NCI-H187 (cell line): ENCODE results near the gene MAPK1.
"Not testable (repeated sequence)": the region's sequence is repeated elsewhere in the genome, so short reads cannot be mapped to it uniquely, and the experiment has no call there.

Source experiments
- DNase-seq, 2 experiments: peaks; one replicate each; lab custom pipeline; 2025; lab: John Stamatoyannopoulos, UW

Gene MAPK1

DNA sequence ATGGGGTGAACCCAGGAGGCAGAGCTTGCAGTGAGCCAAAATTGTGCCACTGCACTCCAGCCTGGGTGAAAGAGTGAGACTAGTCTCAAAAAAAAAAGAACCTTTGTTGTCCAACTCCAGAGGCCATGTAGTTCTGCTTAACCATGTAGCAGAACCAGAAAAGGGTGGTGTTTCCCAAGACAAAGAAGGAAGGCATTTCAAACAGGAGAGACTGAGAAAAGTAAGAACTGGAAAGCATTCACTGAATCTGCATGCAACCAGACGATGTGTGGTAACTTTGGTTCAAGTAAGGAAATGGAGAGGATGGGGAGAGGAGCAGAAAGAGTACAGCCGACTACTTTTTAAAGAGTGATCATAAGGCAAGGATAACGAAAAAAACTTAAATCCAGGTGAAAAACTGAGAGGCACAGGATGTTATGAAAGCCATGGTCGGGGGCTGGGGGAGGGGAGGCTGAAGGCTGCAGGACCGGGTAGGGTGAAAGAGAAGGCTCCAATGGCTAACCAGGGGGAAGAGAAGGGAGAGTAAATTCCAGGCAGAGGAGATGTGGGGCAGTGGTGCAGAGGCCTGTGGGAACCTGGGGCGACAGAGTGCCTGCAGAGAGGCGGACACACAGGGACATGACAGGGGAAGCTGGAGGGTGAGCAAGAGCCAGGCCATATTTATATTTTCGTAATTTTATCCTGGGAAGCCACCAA, 48.8 kb downstream of the MAPK1 start:
- DNase-seq, result no peak

DNA sequence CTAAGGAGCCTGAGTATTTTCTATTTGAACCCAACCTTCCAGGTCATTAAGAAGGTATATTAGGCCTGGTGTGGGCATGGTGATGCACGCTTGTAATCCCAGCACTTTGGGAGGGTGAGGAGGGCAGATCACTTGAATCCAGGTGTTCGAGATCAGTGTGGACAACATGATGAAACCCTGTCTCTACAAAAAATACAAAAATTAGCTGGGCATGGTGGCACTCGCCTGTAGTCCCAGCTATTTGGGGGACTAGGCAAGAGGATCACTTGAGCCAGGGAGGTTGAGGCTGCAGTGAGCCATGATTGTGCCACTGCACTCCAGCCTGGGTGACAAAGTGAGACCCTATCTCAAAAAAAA, 50.0 kb downstream of the MAPK1 start:
- not testable (repeated sequence) for DNase-seq

DNA sequence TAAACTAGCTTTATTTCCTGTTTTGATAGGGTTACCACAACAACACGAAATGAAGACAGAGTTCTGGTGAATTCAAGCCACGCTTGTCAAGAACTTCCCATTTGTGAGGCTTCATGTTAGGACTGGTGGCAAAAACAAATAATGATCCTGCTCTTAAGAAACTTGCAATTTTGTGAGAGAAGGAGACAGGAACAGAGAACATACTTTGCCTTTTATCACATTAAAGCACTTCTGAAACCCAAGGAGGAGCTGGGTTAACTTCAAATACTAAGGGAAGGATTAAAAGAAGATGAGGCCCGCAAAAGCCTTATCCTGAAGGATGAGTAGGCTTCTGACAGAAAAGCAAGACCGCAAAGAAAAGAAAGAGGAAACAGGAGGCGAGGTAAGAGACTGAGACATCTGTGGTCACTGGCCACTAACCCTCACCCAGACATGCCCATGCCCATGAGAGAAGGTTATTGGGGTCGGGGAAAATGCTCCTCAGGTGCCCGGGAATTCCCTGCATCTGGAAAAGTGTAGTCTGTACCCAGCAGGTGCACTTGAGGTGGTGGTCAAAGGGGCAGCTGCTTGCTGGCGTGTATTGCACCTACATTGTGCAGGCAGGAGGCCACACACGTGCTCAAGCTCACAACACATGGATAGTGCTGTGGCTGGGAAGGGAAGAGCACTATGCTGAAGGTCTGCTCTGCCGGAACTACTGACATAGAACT, 50.5 kb downstream of the MAPK1 start:
- DNase-seq, result no peak

DNA sequence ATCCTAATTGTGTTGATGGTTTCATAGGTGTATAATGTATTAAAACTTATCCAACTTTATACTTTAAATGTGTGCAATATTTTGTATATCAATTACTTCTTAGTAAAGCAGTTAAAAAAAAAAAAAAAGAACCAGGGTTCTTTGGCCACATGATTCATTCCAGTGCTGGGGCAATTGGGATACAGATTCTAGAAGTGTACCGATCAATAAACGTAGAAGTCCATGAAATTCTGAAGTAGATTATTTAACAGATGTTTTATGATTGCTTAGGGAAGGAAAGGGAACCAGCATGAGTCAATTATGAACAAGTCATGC, 51.0 kb downstream of the MAPK1 start:
- no peak for DNase-seq

DNA sequence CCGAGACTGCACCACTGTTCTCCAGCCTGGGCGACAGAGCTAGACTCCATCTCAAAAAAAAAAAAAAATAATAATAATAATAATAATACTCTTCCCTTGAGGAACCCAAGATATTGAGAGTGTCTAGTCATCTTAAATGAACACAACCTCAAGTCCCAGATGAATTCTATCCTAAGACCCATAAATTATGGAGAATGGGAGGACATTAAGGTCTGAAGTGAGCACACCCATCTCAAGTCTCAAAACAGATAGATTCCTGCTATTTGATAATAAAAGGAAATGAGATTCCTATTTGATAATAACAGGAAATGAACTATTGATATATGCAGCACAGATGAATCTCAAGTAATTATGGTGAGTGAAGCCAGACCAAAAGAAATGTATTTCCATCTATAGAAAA, 51.5 kb downstream of the MAPK1 start:
- no peak for DNase-seq

DNA sequence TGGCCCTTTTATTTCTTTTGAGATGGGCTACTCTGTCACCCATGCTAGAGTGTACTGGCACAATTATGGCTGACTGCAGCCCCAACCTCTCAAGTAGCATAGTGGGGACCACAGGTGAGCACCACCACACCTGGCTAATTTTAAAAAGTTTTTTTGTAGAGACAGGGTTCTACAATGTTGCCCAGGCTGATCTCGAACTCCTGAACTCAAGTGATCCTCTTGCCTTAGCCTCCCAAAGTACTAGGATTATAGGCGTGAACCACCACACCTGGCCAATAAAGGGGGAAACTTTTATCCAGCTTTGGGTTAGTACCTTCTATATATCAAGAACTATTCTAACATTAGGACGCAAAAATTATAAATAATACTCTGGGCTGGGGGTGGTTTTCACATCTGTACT, 52.1 kb downstream of the MAPK1 start:
- DNase-seq, result no peak

DNA sequence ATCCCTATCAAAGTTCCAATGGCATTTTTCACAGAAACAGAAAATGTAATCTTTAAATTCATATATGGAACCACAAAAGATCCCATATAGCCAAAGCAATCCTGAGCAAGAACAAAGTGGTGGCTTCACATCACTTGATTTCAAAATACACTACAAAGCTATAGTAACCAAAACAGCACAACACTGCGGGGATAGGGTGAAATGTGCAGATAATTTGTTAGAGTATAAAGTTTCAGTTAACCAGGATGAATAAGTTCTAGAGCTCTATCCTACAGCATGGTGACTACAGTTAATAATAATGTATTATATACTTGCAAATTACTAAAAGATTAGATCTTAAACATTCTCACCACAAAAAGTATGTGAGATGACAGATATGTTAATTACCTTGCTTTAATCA, 55.5 kb downstream of the MAPK1 start:
- no peak for DNase-seq

DNA sequence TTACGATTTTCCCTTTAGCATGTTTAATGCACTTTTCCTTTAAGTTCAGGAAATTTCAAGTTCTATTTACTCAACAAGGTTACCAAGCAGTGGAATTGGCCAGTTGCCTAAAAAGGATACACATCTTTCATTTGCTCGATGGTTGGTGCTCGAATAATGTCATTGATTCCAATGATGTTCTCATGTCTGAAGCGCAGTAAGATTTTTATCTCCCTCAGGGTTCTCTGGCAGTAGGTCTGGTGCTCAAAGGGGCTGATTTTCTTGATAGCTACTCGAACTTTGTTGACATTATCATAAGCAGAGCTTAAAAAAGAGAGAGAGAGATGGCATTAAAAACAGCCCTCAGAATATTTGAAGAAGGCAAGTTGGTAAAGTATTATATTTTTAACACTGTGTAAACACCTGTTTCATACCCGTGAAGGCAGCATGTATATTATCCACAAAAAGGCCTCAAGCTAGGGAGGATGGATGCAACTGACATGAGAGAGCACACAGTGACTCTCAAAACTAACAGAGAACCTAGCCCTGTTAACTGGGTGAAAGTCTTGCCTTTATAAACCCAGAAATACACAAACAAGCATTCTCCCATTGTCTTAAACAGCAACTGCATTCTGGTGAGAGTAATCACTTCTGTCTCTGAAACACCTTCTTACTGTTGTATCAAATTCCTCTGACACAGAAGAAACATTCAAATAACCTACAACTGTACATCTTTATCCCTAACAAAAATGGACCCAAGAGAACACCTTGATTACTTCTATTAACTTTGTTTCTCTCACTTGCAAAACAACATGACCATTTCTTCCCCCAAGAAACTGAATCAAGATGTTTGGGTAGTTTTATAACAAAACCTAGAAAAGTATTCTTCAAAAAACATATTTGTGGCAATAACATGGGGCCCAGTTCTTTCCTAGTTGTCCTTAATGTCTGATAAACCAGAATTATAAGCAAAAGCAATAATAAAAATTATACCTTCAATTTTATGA, 59.6 kb downstream of the MAPK1 start:
- no peak for DNase-seq

DNA sequence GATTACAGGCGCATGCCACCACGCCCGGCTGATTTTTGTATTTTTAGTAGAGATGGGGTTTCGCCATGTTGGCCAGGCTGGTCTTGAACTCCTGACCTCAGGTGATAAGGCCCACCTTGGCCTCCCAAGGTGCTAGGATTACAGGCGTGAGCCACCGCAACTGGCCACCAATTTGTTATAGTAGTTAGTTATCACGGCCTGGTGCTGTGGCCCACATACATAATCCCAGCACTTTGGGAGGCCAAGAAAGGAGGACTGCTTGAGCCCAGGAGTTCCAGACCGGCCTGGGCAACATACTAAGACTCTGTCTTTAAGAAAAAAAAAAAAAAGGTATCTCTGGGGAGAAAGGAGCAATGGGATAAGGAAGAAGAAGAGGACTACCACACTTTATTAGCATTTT, 62.1 kb downstream of the MAPK1 start:
- DNase-seq, result not testable (repeated sequence)

DNA sequence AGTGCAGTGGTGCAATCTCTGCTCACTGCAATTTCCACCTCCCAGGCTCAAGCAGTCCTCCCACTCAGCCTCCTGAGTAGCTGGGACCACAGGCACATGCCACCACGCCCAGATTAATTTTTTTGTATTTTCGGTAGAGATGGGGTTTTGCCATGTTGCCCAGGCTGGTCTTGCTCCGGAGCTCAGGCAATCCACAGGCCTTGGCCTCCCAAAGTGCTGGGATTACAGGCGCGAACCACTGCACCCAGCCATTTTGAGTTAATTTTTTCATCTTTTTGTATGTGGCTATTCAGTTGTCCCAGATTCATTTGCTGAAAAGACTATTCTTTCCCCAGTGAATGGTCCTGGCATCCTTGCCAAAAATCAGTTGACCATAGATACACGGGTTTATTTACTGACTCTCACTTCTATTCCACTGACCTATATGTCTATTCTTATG, 63.6 kb downstream of the MAPK1 start:
- DNase-seq, result no peak

DNA sequence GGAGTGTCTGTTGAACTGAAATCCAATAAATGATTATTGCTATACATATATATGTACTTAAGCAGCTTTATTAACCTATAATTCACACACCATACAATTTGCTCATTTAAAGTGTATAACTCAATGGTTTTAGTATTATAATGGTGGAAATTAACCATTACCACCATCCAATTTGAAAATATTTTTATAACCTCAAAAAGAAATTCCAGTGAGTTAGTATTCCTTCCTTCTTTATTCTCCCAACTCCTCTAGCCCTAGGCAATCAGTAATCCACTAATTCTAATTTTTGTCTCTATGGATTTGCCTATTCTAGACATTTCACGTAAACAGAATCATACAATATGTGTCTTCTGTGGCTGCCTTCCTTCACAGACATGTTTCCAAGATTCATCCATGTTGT, 64.8 kb downstream of the MAPK1 start:
- DNase-seq, result no peak

DNA sequence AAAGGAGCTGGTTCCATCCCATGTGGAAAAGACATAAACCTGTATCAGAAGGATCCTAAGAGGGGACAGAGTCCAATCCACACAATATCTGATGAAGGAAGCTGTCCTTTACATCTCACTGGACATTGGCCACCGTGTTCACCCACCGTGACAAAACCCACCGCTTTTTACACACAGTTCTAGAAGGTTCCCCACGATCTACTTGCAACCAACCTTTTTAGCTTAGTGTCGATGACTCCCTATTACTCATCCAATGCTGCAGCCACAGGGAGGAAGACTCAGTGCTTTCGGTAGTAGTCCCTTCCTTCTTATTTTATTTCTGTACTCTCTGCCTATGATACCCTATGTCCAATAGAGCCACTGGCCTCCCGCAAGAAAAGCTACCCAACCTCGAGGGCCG, 65.4 kb downstream of the MAPK1 start:
- DNase-seq, result no peak

DNA sequence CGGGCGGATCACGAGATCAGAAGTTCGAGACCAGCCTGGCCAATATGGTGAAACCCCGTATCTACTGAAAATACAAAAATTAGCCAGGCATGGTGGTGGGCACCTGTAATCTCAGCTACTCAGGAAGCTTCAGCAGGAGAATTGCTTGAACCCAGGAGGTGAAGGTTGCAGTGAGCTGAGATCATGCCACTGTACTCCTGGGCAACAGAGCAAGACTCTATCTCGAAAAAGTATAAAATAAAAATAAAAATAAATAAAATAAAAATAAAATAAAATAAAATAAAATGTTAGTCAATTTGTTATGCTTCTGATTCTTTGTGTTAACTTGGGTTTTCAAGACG, 66.2 kb downstream of the MAPK1 start:
- not testable (repeated sequence) for DNase-seq

DNA sequence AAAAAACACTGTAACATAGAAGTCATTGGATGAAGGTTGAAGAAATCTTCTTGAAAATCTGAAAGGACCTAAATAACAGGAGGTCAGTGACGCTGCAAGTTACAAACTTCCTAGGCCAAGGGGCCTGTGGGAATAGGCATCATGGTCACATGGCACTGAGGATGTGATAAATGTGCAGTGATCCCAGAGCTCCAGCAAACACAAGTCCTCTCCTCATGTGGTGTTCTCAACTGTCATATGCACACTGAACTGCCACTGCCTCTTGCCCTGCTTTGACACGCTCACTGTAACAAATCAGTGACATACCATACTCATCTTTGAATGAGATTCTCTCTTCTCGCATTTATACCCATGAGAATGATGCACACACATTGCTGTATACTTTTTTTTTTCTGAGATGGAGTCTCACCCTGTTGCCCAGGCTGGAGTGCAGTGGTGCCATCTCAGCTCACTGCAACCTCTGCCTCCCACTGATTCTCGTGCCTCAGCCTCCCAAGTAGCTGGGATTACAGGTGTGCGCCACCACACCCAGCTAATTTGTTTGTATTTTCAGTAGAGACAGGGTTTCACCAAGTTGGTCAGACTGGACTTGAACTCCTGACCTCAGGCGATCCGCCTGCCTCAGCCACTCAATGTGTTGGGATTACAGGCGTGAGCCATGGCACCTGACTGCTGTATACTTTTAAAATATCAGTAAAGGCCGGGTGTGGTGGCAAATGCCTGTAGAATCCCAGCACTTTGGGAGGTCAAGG, 66.7 kb downstream of the MAPK1 start:
- DNase-seq, result no peak

DNA sequence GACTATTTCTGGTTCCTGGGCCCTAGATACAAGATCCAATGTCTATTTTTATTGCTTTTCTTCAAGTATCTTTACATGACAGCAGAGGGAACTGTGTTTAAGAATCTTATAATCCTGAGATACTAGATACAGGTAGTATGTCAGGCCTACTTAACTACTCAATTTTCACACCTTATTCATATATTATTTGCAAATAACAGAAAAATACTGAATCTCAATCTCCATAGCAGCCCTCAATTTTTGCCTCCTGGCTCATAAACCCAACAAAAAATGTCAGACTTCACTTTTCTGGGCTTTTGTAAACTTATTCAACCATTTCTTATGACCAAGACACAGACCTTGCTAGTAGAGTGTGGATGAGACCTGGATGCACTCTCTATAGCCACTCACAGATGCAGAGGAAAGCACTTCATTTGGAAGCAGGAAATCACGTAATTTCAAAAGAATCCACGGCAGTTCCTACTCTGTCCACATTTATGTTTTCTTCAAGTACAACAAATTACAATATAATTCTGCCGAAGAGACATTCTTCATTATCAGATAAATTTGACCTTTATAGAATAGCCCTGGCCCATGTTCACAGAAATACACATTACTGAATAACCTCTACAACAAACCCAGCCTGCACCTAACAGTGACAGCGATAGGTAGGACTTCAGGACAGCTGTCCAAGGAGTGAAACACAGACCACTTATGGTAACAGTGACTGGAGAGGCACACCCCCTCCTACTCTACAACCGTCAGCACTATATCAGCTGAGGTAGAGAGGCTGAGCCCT, 69.8 kb downstream of the MAPK1 start:
- no peak for DNase-seq

DNA sequence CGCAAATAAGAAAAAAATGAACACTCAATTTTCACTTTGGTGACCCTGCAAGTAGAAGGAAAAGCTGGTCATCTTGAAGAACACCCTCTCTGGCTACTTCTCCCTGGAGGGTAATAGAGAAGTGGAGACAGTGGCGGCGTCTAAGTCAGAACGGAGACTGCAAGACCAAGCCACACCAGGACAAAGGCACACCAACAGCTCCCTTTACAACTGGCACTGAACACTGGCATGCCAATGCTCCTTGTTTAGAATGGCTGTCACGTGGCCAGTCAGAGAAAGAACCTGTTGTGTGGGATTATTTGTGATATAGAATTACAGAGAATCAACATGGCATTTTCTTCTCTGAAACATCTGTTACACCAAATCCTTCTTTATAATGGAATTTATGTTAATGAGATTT, 70.6 kb downstream of the MAPK1 start:
- no peak for DNase-seq

DNA sequence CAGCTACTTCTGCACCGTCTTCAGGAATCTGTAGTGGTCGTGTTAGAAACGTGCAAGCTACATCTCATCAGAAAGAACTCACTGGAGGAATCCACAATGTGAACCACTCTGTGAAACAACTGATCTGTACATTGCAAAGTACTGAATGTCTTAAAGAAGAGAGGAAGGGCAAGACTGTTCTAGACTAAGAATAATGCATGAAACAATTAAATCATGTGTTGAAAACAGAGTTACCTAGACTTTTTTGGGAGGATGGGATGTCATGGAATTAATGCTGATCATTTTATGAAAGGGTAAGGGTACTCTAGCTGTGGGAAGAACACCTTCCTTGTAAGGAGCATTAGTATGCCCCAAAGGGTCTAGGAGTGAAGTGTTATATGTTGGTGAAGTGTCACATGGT, 71.2 kb downstream of the MAPK1 start:
- DNase-seq, result no peak

DNA sequence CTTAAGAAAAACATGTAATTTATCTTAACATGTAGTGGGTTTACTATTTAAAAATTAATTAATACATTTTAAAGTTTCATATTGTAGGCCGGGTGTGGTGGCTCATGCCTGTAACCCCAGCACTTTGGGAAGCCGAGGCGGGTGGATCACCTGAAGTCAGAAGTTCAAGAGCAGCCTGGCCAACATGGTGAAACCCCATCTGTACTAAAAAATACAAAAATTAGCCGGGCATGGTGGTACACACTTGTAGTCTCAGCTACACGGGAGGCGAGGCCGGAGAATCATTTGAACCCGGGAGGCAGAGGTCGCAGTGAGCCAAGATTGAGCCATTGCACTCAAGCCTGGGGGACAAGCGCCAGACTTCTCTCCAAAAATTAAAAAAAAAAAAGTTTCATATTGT, 73.7 kb downstream of the MAPK1 start:
- DNase-seq, result not testable (repeated sequence)

DNA sequence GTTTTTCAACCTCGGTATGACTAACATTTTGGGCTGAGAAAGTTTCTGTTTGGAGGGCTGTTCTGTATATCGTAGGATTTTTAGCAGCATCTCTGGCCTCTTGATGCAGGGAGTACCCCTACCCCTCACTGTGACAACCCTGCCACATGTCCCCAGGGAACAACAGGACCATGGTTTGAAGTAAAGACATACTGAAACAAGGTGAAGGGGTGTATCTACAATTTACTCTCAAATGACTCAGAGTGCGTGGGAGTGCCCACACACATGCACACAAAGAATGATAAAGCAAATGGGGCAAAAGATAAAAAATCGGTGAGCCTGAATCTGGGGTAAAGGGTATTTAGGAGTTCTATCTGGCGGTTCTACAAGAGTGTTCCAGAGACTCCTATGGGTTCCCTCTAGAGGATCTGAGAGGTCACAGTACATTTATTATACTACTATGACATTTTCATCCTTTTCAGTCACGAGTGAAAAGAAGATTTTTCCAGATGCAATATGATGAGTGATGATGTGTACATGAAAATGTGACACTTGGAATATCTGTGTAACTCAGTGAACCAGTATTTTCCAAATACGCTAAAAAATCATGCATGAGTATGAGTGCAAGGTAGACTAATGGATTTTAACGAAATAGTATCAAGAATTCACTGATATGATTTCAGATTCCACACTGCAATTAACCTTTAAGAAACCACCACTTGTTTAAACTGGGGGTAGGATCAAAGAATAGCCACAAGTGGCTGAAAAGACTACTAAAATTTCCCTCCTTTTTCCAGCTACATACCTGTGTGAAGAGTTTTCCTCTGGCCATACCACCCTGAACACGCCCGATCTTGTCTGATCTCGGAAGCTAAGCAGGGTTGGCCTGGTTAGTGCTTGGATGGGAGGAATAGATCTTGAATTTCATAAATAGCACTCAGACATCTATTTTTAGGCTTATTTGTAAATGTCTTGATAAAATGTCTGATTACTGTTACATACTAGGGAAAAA, 75.5 kb downstream of the MAPK1 start:
- no peak for DNase-seq
